RCC 7860 (cell line): ENCODE measurements around the gene SKIL.

Experiments
- DNase-seq: peaks from one replicate; pipeline ENCODE4 v3.0.0-alpha.2; 2015; ENCODE audit warnings: low spot score
- FAIRE-seq: peaks from 2 replicates; lab custom pipeline; 2012; peaks lifted over from hg19 to GRCh38; lab: Jason Lieb, UNC

SKIL gene

DNA sequence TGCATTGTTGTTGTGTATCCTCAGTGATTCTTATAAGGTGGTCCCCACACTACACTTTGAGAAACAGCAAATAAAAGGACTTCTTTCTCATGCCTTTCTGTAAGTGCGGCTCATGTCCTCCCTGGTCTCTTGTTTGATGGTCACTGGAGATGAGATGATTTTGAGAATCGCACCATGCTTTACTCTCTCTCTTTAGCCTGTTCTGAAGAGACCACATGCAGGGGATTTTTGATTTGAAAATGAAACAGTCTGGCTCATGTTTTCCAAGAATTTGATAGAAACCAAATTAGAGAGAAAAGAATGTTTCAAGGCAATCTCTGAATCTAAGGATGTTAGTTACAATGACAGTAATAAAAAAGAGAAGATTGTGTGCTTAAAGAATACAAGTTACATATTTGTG, 79.2 kb downstream of the SKIL start:
- FAIRE-seq = no peak

DNA sequence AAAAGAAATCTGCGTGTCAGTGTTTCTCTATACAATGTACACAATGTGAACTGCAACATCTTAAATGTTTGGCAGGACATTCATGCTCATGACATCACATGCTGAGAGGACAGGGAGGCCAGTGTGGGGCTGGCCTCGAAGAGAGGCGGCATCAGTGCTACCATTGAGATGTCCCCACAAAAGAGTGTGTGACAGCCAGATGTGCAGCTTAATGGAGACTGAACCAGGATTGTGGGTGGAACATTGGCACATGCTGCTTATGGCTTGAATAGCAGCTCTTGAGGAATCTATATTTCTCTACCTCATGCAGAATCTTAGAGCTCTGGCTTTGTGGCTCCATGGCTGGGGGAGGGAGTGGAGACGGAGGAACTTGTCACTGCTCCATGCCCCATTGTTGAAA, 79.7 kb downstream of the SKIL start:
- FAIRE-seq (no peak), DNase-seq (no peak)

More for the DNA sequence above, 79.2 kb downstream of the SKIL start:
- no peak for DNase-seq

DNA sequence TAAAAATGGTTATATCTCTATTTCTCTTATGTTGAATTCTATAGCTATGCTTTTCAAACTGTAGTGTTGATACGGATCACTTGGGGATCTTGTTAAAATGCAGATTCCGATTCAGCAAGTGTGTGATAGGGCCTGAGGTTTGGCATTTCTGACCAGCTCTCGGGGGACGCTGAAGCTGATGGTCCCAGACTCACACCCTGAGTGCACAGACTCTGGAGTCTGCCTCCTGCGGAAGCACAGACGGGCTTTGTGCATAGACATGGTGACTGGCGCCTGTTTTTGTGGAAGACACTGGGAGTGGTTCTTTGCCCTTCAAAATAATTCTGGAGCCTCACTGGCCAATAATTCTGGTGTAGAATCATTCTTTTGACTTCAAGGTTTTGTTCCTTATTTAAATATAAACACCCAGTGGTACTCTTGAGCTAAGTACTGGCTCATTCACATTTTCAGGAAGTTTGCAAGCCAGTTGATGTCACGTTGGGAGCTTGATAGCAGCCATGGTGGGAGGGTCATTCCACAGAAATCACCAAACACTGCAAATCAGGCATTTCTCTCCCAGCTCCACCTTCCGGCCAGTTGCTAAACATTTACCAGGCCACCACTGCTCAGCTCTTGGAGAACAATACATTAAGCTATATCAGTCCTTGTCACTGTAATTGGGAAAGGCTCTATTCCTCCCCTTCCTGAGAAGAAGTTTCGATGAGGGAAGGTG, 80.3 kb downstream of the SKIL start:
- FAIRE-seq (no peak), DNase-seq (no peak)

DNA sequence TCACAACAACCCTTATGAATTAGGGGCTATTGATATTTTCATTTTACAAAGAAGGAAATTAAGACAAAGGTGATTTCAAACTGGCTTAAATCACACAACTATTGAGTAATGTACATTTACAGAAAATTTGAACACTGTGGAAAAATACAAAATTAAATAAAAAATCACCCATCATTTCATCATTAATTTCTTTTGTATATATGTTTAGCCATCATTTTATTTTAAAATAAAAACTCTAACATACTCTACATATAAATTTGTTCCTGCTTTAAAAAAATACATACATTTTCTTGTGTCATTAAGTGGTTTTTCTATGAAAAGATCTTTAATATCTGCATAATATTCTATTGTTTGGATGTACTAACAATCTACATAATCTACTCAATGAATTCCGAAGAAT, 81.3 kb downstream of the SKIL start:
- peak; percentile 30 for FAIRE-seq

DNA sequence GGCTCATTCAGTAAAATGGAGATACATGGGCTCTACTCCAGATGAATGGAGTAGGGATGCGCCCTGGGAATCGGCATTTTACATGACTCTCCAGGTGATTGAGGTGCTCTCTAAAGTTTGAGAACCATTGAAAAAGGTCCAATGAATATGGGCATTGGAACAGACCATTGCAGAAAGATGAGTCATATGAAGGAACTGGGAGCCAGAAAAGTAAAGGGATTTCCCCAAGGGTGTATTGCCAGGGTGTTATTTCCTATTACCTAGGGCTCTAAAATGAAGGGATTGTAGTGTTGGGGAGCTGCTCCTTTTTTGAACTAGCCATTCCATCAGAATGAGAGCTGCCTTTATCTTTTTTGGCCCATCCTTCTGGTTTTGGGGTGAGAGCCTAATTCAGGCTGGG, 82.8 kb downstream of the SKIL start:
- peak; percentile 51 for DNase-seq
- no peak for FAIRE-seq

More for the DNA sequence above, 81.3 kb downstream of the SKIL start:
- no peak for DNase-seq

DNA sequence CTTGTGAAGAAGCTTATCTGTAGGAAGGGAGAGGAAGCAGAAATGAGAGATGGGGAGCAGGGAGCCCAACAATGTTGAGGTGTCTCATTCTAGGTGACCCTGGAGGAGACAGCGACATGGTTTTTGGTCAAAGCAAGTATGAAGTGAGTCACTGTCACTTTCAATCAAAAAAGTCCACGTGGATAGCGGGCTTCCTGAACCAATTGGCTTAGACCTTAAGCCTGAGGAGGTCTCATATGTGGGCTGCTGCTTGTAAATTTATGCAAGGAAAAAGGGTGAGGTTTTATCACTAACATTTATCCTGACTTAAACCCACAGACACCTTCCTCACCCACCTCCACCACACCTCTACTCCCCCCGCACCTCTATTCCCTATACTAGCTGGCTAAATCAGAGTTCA, 83.9 kb downstream of the SKIL start:
- DNase-seq = no peak
- no peak for FAIRE-seq

DNA sequence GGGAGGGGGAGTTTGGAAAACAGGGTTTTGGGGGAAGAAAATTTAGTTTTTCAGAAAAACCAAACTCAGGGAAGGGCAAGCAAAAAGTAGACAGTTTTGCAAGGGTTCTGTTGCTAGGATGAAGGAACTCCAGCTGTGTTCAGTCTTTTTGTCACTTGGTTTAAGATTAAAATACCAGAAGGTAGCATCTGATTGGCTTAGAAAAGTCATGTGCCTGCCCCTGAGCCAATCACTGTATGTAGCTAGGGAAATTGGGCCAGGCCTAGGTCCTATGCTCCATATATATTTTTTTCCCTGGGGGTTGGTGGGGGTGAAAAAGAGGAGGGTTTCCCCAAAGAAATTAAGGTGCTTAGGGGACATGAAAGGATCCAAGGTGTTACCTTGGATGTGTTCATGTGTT, 85.4 kb downstream of the SKIL start:
- no peak for FAIRE-seq
- no peak for DNase-seq

DNA sequence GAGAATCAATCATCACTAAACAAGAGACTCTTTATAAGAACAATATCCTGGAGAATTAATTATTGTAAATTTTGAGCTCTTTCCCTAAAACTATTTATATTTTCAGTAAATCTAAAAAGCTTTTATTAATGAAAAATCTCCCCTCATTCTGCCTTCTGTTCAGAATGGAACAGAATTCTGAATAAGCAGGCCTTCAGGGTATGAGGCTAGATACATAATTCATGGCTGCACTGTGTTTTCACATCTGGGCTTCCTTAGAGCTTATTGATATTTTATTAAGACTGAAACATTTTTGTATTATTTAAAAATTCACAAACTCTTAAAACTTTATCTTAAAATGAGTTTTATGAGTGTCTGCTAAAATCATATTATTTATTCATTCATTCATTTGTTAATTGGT, 85.9 kb downstream of the SKIL start:
- FAIRE-seq = no peak
- no peak for DNase-seq
